Brain microvascular endothelial cell (primary cell): ENCODE data around the gene L1CAM.

Experiments used
- DNase-seq: peaks from one replicate; pipeline ENCODE4 v3.0.0-alpha.2; 2020
- H3K27ac ChIP-seq: fragments of 250-450 bp; sonication (Bioruptor Pico); 2 replicates; pipeline ENCODE4 v1.5.1; 2020; ENCODE audit warnings: mild to moderate bottlenecking, moderate library complexity
- H3K27me3 ChIP-seq: fragments of 250-450 bp; sonication (Bioruptor Pico); replicated peaks from 2 replicates; pipeline ENCODE4 v1.5.1; 2020; ENCODE audit warnings: mild to moderate bottlenecking
- H3K36me3 ChIP-seq: fragments of 250-450 bp; sonication (Bioruptor Pico); replicated peaks from 2 replicates; pipeline ENCODE4 v1.5.1; 2020; ENCODE audit warnings: mild to moderate bottlenecking
- H3K4me3 ChIP-seq: 2 replicates; pipeline ENCODE4 v1.5.1; 2011; ENCODE audit warnings: low read depth, mild to moderate bottlenecking, control low read depth, low read length, moderate library complexity
- in situ Hi-C: cut with HindIII; loops from 2 replicates; pipeline ENCODE4 v1.10.0; 2017; ENCODE audit warnings: low sequenced_read_pairs, low pct_ligation_motif_present
- TF ChIP-seq, protein P1 (sequence below): IDR thresholded peaks from 2 replicates; pipeline ENCODE4 v1.5.1; 2011; ENCODE audit warnings: low read depth, mild to moderate bottlenecking, moderate library complexity, low read length, control low read depth, inconsistent platforms; ENCODE audit errors: missing control alignments

The L1CAM gene

DNA sequence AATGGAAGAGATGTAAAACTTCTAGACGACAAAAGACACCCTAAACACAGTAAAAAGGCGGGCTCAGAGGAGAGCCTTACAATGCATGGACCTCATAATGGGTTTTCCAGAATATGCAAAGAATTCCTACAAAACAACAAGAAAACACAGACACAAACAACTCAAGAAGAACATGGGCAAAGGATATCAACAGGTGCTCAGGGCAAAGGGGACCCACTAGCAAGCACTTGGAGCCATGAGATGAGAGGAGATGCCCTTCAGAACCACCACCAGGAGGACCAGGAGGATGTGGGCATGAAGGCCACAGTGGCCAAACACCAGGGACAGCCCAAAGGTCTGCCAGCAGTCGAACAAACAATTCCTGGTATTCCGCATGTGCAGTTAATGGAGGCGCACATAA, 72.8 kb downstream of the L1CAM start:
- DNase-seq: no peak
- Histone ChIP-seq H3K4me3 (no peak overlapping the region), H3K36me3 (no peaks in the 10 kb centered on the region), H3K27ac (no peak overlapping the region), H3K27me3 (no peaks in the 10 kb centered on the region)
- in situ Hi-C loops: no loop called here
- TF ChIP-seq, protein P1, sequence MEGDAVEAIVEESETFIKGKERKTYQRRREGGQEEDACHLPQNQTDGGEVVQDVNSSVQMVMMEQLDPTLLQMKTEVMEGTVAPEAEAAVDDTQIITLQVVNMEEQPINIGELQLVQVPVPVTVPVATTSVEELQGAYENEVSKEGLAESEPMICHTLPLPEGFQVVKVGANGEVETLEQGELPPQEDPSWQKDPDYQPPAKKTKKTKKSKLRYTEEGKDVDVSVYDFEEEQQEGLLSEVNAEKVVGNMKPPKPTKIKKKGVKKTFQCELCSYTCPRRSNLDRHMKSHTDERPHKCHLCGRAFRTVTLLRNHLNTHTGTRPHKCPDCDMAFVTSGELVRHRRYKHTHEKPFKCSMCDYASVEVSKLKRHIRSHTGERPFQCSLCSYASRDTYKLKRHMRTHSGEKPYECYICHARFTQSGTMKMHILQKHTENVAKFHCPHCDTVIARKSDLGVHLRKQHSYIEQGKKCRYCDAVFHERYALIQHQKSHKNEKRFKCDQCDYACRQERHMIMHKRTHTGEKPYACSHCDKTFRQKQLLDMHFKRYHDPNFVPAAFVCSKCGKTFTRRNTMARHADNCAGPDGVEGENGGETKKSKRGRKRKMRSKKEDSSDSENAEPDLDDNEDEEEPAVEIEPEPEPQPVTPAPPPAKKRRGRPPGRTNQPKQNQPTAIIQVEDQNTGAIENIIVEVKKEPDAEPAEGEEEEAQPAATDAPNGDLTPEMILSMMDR: no peak

DNA sequence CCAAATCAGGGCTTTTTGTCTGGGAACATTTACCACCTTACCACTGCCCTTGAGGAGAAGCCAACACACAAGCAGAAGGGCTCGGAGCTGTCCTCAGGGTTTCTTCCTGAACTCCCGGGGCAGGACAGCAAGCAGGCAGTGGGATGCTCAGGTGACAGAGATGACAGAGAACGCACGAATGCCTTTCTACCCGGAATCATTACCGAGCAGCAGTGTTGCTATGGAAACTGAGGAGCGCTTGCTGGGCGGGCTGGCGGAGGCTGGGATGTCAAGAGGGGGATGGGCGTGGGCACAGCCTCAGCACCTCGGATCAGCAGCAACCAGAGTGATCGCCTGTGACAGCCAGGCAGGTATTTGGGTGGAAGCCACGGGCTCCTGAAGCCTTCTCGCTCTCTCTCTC, 73.8 kb downstream of the L1CAM start:
- in situ Hi-C loops: no loop called here
- TF ChIP-seq, protein P1: no peak
- Histone ChIP-seq H3K36me3 (no peaks in the 10 kb centered on the region), H3K27me3 (no peaks in the 10 kb centered on the region), H3K27ac (no peak overlapping the region), H3K4me3 (no peak overlapping the region)
- no peak for DNase-seq
